Heart left ventricle (tissue), 16 donors: ENCODE results near the gene NPM1. TPM values are rescaled to one million over a fixed set of nuclear protein-coding genes. Genes with fewer than 3 reads are reported as not detected.
A peak's percentile ranks its signal among the peaks of the same experiment; 100 is the strongest.

Source experiments
- ATAC-seq, 4 donors: fragments of 200-7000 bp; cut with Tn5 transposase; one replicate each; pipeline ENCODE4 v1.9.1; 2020 to 2022; ENCODE audit warnings: moderate library complexity in 4 of 4, mild to moderate bottlenecking in 3 of 4, moderate number of reproducible peaks in 1 of 4
- DNase-seq, 5 donors: peaks; one replicate each; pipeline ENCODE4 v3.0.0-alpha.2; 2020
- H3K27ac ChIP-seq, 12 donors: fragments of 200-600 bp; sonication (generic) in 4 of 12; one replicate each; pipeline versions ENCODE4 v1.5.0 to v1.8.0; 2016 to 2022; ENCODE audit warnings: mild to moderate bottlenecking in 2 of 12
- H3K27me3 ChIP-seq, 9 donors: fragments of 200-600 bp; sonication (generic) in 2 of 9; one replicate each; pipeline versions ENCODE4 v1.5.1 to v1.8.0; 2016 to 2022; ENCODE audit warnings: mild to moderate bottlenecking in 3 of 9
- H3K36me3 ChIP-seq, 9 donors: fragments of 200-600 bp; sonication (generic) in 2 of 9; one replicate each; pipeline versions ENCODE4 v1.5.0 to v1.8.0; 2018 to 2022; ENCODE audit warnings: mild to moderate bottlenecking in 2 of 9
- H3K4me1 ChIP-seq, 12 donors: fragments of 200-600 bp; sonication (generic) in 4 of 12; one replicate each; pipeline versions ENCODE4 v1.5.0 to v1.8.0; 2016 to 2022; ENCODE audit warnings: mild to moderate bottlenecking in 3 of 12
- H3K4me3 ChIP-seq, 12 donors: fragments of 200-600 bp; sonication (generic) in 4 of 12; one replicate each; pipeline versions ENCODE4 v1.5.0 to v1.8.0; 2017 to 2022; ENCODE audit warnings: mild to moderate bottlenecking in 9 of 12, moderate library complexity in 4 of 12
- H3K9me3 ChIP-seq, 12 donors: fragments of 200-600 bp; sonication (generic) in 4 of 12; one replicate each; pipeline versions ENCODE4 v1.5.0 to v1.8.0; 2016 to 2022; ENCODE audit warnings: mild to moderate bottlenecking in 1 of 12
- CTCF ChIP-seq, 12 donors: fragments of 200-600 bp; sonication (generic) in 4 of 12; IDR thresholded peaks; one replicate each; pipeline versions ENCODE4 v1.5.0 to v1.8.0; 2018 to 2022; ENCODE audit warnings: antibody characterized with exemption in 12 of 12, mild to moderate bottlenecking in 5 of 12
- POLR2A ChIP-seq, 2 donors: fragments of 450-650 bp; IDR thresholded peaks; one replicate each; pipeline ENCODE4 v1.6.1; 2017; ENCODE audit warnings: antibody characterized with exemption in 2 of 2, mild to moderate bottlenecking in 2 of 2, moderate library complexity in 2 of 2
- WGBS, 4 donors: extraction: QIAGEN DNeasy Blood & Tissue Kit in 2 of 4; methylation state at CpG; one replicate each; pipeline versions ENCODE4 v1.1.5 to v1.1.7; 2013 to 2018; 5-methylcytosine and 5-hydroxymethylcytosine counted together
- intact Hi-C, 10 donors: fragments of 100-400 bp; cut with DNase I; formaldehyde crosslinking; loops; one replicate each; pipeline versions ENCODE4 v1.11.1 to v1.14.2; 2022
- polyA plus RNA-seq, 2 donors: library from polyadenylated mRNA; stranded (reverse); fragments of 200-250 nt; gene quantifications; one replicate each; pipeline ENCODE4 v1.2.3, GENCODE V29; 2013
- total RNA-seq, 9 donors: library from RNA; depleted of rRNA in 2 of 9; stranded (reverse); fragments of >200 nt in 2 of 9; fragmentation: NEBNext Ultra II Directional in 3 of 9; extraction: Animal tissue kit (Norgen Biotek cat#: 25700) in 3 of 9; gene quantifications; one replicate each; pipeline versions ENCODE4 v1.1.0 to v1.2.4, GENCODE V29; 2016 to 2023
- donor health status: ischemic (EF 13 %, LVEDD 7.1; RV severe dilation, severe dysfunction).
- donor health status: healthy with polysubstance abuse.
- donor health status: DM: no; HTN: yes; CAD: no.
- donor health status: DM: no; HTN: no; CAD: no.
- donor health status: ischemic (EF 25% LVEDD 6.9; RV normal size, moderate dysfunction).
- donor health status: ischemic (EF 25% LVEDD 5.7; RV mildly dilated, moderate dysfunction).
- donor health status: healthy.
- donor health status: DM: yes; HTN: yes; CAD: no.
- donor health status: ischemic (EF 35%, LVEDD 5.7; RV mildly dilated, moderate dysfunction).
- donor health status: nonischemic (EF 11% LVEDD 7.7; RV severe dilation, severe dysfunction).
- donor health status: DM: yes; HTN: yes; CAD: no.
- donor health status: PGD.
- donor health status: ischemic (EF 29% LVEDD 5.4; RV normal size, mild dysfunction).
- donor health status: nonischemic (EF 23%, LVEDD 6.1; RV moderate dilation, normal function).

Gene NPM1
- total and polyA plus RNA-seq, 11 donors: 240 to 1,458 (median 442) TPM

- Histone ChIP-seq H3K27ac (peak overlapping the region in 3 of 12 donors; percentile 27 to 50 (median 30)), H3K36me3 (peaks cover 0 to 97% (median 91%) of the 10 kb centered on the region in 9 donors), H3K27me3 (no peaks in the 10 kb centered on the region), H3K4me3 (no peak overlapping the region), H3K9me3 (no peaks in the 10 kb centered on the region), H3K4me1 (peaks cover 0 to 39% (median 11%) of the 10 kb centered on the region in 12 donors)
- DNase-seq (no peak), ATAC-seq (no peak)
- TF ChIP-seq POLR2A (IDR thresholded peaks at IDR 0.05) (no peak), CTCF (IDR thresholded peaks at IDR 0.05) (no peak)
- WGBS, 4 donors: 91 to 95% (median 91%) methylated on average over 8 of the region's 8 CpGs
- intact Hi-C loops: loop anchor here in 7 of 10 donors (10.0 kb wide), 5 partner anchors 225 to 645 kb away; no protein-coding TSS in a partner anchor
These were observed 21.8 kb downstream of the NPM1 start for GRCh38 chr5:171409164-171410136.

- no peak for TF ChIP-seq CTCF (IDR thresholded peaks at IDR 0.05)
- TF ChIP-seq POLR2A (IDR thresholded peaks at IDR 0.05): no peak
- ATAC-seq (no peak), DNase-seq (no peak)
- WGBS, 4 donors: 0 to 70% (median 26%) methylated on average over 1 of the region's 1 CpG
- peaks cover 0 to 38% (median 11%) of the 10 kb centered on the region in 12 donors for H3K4me1 ChIP-seq
- no peaks in the 10 kb centered on the region for H3K27me3 ChIP-seq
- H3K27ac ChIP-seq: peak overlapping the region in 3 of 12 donors; percentile 27 to 50 (median 30)
- no peak overlapping the region for H3K4me3 ChIP-seq
- intact Hi-C loops: loop anchor here in 7 of 10 donors (10.0 kb wide), 5 partner anchors 225 to 645 kb away; no protein-coding TSS in a partner anchor
- no peaks in the 10 kb centered on the region for H3K9me3 ChIP-seq
- H3K36me3 ChIP-seq: peaks cover 0 to 93% (median 86%) of the 10 kb centered on the region in 9 donors
These were observed 22.5 kb downstream of the NPM1 start for GRCh38 chr5:171410181-171410580.

GRCh38 chr5:171412186-171412585 is 24.5 kb downstream of the NPM1 start:
- Histone ChIP-seq H3K4me3 (no peak overlapping the region), H3K27me3 (no peaks in the 10 kb centered on the region), H3K9me3 (no peaks in the 10 kb centered on the region), H3K4me1 (peaks cover 0 to 28% (median 10%) of the 10 kb centered on the region in 12 donors), H3K36me3 (peaks cover 0 to 73% (median 66%) of the 10 kb centered on the region in 9 donors), H3K27ac (no peak overlapping the region)
- no peak for DNase-seq
- WGBS, 4 donors: 93 to 97% (median 96%) methylated on average over 5 of the region's 5 CpGs
- ATAC-seq: no peak
- intact Hi-C loops: loop anchor here in 7 of 10 donors (10.0 kb wide), 5 partner anchors 223 to 643 kb away; no protein-coding TSS in a partner anchor
- TF ChIP-seq POLR2A (IDR thresholded peaks at IDR 0.05): no peak
- no peak for TF ChIP-seq CTCF (IDR thresholded peaks at IDR 0.05)
